ENCODE results near the gene CAPN7.
"Not testable (repeated sequence)": the region's sequence is repeated elsewhere in the genome, so short reads cannot be mapped to it uniquely, and the experiment has no call there.

Gene CAPN7

DNA sequence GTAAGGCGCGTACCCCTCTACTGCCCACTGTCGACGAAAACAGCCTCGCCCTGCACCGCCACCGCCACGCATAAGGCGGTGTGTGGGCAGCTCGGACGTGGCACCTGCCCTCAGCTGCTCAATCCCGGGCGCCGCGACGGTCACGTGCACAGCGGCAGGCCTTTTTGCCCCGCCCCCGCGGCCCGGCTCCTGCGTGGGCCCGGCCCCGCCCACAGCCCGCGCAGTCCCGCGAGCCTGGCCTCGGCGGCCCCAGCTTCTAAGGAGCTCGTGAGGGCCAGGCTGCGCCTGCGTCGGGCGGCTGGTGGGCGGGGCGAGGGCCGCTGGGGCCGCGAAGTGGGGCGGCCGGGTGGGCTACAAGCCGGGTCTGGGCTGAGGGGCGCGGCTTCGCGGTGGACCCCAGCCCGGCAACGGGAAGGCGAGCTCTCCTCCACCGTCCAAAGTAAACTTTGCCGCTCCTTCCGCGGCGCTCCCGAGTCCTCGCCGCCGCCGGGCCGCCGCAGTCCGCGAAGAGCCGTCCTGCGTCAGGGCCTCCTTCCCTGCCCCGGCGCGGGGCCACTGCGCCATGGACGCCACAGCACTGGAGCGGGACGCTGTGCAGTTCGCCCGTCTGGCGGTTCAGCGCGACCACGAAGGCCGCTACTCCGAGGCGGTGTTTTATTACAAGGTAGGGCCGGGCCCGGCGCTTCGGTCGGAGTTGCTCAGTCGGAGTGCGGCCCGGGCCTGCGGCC, at the start of gene CAPN7:
Gene CAPN7 (plus strand): TSS at position 313 of the 728 bp plus-strand sequence. CDS start 250 bp downstream, at position 563.
- peak; percentile 87 to 88 for DNase-seq (ENCODE audit: low read depth in 2 of 2)

DNA sequence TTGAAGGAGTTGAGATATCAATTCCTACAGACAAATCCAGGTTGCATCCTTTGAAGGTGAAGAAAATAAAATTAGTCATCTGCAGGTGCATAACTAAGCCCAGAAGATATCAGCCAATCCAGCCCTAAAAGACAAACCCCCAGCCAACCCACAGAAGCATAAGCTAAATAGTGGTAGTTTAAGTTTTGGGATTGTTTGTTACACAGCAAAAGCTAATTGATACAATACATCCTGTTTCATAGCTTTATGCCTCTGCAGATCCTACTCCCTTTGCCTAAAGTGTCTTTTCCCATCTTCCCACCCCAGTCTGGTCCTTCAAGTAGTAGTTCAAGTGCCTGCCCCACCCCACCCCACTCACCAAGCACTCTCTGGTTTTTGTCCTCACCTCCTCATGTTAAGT, 48.6 kb upstream of the CAPN7 start:
- DNase-seq (ENCODE audit: low read depth in 2 of 2) = no peak

DNA sequence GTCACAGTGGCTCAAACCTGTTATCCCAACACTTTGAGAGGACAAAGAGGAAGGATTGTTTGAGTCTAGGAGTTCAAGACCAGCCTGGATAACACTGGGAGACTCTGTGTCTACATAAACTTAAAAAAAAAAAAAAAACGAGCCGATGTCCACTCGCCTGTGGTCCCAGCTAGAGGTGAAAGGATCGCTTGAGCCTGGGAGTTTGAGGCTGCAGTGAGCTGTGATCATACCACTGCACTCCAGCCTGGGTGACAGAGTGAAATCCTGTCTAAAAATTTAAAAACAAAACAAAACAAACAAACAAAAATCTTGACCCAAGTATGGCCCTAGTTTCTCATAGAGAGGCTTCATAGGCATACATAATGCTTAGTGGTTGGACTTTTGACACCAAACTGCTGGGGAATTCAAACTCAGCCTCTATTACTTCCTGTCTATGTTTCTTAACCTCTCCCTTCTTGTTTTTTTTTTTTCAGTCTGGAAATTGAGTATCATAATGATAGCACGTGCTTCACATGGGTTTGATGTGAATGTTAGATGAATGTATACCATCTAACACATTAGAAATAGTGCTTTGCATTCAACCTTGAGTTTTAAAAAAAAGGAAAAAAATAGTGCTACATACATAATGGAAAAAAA, 46.4 kb upstream of the CAPN7 start:
- no peak for DNase-seq (ENCODE audit: low read depth in 2 of 2)

DNA sequence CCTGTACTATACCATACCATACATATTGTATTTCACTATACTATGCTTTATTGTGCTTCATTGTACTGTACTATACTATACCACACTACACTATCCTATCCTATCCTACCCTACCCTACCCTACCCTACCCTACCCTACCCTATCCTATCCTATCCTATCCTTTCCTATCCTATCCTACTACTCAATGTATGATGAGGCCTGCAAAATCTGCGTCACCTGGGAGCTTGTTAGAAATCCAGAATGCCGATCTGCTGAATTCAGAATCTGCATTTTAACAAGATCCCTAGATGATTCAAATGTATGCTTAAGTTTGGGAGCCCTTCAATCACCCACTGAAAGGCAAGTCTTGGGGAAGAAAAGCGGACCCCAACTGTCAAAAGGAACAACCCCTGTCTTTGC, 45.4 kb upstream of the CAPN7 start:
- no peak for DNase-seq (ENCODE audit: low read depth in 2 of 2)

DNA sequence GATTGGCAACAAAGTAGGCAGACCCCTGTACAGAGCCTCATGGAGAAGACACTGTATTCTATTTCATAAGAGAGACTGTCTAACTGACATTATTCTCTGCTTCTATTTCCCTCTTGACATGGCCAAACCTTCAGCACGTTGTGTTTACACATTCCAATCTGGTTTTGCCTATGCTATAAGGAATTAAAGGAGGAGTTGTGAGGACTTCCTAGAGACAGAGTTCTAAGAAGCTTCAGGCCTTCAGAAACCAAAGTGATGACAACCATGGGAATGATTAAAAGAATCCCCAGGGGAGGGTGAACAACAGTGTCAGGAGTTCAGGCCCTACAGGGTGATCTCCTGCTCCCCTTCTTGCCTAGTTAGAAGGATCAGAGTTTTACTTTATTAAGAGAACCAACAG, 44.9 kb upstream of the CAPN7 start:
- DNase-seq (ENCODE audit: low read depth in 2 of 2) = no peak

DNA sequence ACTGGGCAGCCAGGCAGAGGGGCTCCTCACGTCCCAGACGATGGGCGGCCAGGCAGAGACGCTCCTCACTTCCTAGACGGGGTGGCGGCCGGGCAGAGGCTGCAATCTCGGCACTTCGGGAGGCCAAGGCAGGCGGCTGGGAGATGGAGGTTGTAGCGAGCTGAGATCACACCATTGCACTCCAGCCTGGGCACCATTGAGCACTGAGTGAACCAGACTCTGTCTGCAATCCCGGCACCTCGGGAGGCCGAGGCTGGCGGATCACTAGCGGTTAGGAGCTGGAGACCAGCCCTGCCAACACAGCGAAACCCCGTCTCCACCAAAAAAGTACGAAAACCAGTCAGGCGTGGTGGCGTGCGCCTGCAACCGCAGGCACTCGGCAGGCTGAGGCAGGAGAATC, 42.4 kb upstream of the CAPN7 start:
- DNase-seq (ENCODE audit: low read depth in 2 of 2) = not testable (repeated sequence)

DNA sequence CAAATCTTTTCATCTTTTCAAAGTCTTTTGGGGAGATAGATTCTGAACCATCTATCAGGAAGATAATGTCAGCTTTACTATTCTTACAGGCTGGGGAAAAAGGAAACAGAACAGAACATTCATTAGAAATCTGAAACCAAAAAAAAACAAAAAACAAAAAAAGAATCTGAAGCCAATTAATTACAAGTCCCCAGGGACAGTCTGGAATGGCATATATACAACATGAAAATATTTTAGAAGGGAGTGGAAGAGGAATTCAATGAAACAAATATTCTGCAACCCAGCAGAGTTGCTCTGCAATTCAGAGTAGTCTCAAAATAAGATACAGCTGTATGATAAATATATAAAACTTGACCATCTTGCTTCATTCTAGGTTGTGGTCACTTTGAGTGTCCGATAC, 41.7 kb upstream of the CAPN7 start:
- no peak for DNase-seq (ENCODE audit: low read depth in 2 of 2)

DNA sequence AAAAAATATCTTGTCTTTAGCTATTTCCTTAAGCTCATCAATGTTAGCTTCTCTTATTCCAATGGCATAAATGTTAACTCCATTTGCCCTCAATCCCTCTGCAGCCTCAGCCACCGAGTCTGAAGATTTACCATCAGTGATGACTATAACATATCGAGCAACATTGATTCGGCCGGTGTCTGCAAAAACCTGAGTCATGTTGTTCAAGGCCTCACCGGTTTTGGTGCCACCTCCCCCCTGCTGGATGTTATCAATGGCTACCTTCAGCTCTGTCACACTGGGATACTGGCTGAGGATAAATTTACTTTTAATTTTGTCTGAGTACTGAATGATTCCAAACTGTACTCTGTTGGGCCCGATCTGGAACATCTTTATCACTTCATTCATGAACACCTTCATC, 41.0 kb upstream of the CAPN7 start:
- no peak for DNase-seq (ENCODE audit: low read depth in 2 of 2)

DNA sequence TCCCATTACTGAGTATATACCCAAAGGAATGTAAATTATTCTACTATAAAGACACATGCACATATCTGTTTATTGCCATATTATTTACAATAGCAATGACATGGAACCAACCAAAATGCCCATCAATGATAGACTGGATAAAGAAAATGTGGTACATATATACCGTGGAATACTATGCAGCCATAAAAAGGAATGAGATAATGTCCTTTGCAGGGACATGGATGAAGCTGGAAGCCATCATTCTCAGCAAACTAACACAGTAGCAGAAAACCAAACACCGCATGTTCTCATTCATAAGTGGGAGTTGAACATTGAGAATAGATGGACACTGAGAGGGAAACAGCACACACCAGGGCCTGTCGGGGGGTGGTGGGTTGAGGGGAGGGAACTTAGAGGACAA, 39.7 kb upstream of the CAPN7 start:
- not testable (repeated sequence) for DNase-seq (ENCODE audit: low read depth in 2 of 2)

DNA sequence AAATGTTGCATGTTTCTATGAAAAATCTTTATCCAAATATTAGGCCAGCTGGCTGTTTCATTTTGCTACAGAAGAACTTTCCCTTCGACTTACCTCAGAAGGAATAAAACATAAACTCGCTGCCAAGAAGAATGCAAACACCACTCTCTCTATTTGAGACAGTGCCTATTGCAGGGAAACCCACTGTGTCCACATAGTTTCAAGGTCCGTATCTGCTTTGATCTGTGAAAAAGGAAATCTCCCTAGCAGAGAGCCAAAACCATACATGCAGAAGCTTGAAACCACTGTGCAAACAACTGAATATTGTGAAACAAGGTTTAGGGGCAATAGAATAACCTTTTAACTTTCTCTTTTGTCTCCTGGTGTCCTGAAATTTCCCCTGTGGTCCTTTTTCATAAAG, 35.0 kb upstream of the CAPN7 start:
- no peak for DNase-seq (ENCODE audit: low read depth in 2 of 2)

DNA sequence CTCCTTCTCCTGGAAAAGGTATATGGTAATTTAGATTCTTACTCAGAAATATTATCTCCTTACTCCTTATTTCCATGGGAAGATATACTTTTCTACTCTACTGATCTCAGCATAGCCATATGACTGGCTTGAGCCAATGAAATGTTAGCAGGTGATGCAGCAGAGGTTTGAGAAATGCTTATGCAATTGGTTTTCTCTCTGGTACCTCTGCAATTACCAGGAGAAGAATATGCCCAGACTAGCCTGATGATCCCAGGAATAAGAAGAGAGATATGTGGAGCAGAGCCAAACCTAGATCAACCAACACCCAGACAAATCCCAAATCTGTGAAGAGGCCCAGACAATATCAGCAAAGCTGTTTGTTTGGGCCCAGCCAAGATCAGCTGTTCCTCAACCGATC, 33.2 kb upstream of the CAPN7 start:
- no peak for DNase-seq (ENCODE audit: low read depth in 2 of 2)

DNA sequence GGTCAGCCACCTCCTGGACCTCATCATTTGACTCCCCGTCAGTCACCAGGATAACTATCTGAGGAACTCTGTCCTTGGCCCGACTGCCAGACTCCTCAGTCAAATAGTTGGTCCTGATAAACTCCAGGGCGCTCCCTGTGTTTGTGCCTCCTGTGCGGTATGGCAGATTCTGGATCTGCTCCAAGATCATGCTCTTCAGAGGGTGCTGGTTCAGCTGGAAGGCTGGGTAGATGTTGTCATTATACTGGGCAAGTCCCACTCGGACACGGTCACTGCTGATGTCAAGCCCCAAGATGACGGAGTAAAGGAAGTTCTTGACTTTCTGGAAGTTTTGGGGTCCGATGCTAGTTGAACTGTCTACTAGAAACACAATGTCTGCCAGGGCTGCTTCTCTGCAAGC, 31.1 kb upstream of the CAPN7 start:
- no peak for DNase-seq (ENCODE audit: low read depth in 2 of 2)

DNA sequence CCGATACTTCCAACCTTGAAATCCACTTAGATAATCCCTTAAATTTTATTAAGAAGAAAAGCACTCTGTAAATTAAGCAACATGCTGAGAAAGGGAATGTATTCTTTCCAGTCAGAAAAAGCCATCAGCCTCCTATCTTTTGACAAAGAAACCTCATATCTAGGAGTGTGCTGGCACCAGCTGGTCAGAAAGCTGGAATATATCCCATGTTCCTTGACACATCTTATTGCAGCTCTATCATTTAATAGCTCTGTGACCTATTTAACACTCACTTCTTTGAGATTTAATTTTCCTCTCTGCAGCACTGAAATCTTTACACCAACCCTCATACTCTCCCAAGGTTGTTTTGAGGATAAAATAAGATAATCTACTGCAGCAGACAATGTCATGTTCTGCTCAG, 30.4 kb upstream of the CAPN7 start:
- DNase-seq (ENCODE audit: low read depth in 2 of 2) = no peak

DNA sequence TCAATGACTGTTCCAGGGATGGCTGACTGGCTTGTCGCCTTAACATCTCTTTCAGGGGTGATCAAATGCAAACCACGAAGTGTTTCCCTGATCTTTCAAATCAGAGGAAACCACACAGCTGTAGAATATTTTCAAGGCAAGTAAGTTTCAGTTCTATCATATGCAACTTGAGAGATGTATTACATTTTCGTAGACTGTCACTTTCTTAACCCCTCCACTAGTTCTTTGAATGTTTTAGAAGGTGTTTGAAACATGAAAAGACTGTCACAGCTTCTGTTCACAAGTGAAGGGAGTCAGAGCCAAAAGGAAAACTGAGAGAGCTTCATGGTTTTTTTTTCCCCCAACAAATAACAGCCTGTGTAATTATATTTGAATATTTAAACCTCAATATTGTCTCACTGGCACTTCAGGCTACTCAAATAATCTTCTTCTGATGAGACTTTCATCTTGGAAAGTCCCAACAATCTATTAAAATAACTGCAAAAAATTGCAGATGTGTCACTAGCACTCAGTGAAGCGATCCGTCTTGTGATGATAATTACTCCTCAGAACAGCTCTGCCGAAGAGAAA, 25.9 kb upstream of the CAPN7 start:
- DNase-seq (ENCODE audit: low read depth in 2 of 2) = no peak

DNA sequence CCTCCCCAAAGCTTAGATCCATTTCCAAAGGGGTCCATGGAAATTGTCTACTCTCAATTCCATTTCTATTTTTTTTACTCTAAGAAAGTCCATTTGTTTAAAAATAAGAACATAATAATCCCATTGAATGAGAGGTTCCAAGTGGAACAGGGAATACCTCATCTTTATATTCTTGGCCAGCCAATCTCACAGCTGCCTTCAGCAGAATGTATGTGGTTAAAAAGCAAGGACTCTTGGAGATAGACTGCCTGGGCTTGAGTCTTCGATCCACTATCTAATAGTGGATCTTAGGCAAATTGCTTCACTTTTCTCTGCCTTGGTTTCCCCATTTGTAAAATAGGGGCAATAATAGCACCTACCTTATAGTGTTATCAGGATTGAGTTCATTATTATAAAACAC, 24.5 kb upstream of the CAPN7 start:
- DNase-seq (ENCODE audit: low read depth in 2 of 2) = no peak

DNA sequence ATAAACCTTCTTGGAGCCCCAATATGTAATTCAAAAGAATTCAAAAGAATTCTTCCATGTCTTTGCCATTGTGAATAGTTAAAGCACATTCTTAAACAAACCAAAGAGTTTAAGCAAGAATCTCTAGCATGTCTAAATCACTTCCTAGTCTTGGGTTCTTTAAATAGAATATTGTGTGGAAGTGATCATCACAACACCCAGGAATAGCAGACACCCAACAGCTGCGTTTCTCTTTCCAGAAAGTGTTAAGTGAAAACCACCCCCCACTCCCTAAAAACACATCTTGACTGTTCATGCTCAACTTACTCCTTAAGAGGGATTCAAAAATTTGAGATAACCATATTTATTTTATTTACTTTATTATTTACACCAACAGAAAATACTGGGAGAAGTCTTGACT, 24.1 kb upstream of the CAPN7 start:
- DNase-seq (ENCODE audit: low read depth in 2 of 2) = no peak

DNA sequence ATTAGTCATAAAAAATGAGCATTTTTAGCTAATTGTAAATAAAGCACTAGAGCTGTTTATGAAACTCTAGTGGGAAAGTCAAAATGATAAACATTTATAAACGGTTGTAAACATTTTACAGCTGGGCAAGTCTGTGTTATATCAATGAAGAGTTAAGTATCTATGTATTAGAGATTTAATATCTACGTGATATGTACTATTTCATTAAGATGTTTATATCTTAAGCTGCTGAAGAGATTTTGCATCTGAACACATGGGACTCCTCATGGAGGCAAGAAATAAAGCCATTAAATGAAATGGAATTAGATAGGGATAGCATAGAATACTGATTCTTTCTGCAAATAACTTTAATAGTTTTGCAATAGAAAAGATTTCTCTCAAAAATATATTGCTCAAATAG, 23.0 kb upstream of the CAPN7 start:
- DNase-seq (ENCODE audit: low read depth in 2 of 2) = no peak

DNA sequence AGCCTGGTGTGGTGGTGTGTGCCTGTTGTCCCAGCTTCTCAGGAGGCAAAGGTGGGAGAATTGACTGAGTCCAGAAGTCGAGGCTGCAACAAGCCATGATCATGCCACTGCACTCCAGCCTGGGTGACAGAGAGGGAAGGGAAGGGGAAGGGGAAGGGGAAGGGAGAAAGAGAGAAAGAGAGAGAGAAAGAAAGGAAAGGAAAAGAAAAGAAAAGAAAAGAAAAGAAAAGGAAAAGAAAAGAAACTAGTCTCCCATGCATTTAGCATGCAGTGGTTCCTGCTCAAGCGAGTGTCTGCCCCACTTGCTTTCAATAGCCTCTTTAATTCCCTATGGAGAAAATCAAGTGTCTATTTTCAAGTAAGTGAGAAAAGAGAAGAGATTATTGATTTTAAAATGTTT, 20.6 kb upstream of the CAPN7 start:
- no peak for DNase-seq (ENCODE audit: low read depth in 2 of 2)

DNA sequence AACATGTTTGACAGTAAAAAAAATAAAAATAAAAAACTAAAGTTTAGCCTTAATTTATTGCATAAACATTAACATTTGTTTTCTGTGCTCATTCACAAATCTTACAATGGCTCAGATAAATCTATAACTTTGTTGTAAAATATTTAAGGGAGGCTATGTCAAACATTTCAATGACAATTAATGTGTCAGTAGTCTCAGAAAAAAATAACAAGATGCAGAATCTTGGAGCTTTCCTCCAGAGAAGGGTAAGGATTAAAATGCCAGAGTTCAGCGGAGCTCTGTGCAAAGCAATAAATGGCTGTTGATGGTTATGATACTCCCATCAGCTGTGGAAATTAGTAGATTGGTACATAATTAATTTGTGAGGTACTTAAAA, 20.0 kb upstream of the CAPN7 start:
- no peak for DNase-seq (ENCODE audit: low read depth in 2 of 2)

DNA sequence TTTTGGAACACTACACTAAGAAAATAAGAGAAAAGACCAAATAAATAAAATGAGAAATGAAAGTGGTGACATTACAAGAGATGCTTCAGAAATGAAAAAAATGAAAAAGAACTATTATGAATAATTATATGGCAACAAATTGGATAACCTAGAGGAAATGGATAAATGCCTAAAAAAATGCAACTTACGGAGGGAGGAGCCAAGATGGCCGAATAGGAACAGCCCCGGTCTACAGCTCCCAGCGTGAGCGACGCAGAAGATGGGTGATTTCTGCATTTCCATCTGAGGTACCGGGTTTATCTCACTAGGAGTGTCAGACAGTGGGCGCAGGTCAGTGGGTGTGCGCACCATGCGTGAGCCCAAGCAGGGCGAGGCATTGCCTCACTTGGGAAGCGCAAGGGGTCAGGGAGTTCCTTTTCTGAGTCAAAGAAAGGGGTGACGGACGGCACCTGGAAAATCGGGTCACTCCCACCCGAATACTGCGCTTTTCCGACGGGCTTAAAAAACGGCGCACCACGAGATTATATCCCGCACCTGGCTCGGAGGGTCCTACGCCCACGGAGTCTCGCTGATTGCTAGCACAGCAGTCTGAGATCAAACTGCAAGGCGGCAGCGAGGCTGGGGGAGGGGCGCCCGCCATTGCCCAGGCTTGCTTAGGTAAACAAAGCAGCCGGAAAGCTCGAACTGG, 19.4 kb upstream of the CAPN7 start:
- DNase-seq (ENCODE audit: low read depth in 2 of 2) = not testable (repeated sequence)

DNA sequence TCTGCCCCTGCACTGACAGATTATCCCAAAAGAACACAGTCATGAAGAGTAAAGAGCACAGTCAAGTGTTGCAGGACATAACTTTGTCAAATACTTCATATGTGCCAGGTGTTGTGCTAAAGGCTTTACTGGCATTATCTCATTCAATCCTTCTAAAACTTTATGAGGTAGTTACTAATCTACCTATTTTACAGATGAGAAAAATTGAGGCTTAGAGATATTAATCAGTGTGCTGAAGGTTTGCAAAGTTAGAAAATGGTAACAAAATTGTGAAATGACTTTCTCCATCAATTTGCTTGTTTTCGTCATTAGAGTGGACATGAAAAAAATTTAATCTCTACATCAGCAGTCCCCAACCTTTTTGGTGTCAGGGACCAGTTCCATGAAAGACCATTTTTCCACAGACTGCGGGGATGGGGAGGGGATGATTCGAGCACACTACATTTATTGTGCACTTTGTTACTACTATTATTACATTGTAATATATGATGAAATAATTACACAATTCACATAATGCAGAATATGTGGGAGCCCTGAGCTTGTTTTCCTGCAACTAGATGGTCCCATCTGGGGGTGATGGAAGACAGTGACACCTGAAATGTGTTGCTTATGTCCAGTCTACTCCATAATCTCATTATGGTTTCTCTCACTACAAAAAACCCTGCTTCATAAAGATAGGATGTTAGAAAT, 8.6 kb upstream of the CAPN7 start:
- DNase-seq (ENCODE audit: low read depth in 2 of 2) = no peak

DNA sequence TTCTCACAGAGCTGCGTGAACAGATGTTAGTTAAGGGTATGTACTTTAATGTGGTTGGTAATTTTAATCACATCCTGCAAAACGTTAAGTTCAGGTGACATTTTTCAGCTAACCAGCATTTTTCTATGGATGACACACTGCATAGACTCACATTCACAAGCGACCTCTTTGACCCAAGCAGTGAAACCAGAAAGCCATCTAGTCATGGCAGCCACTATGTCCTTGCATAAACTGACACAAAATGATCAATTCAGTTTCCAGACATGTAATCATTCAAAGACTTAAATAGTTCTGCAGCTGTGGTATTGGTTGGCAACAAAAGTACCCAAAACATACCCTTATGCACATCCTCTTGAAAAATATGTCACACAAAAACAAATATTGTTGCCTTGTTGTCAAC, 7.4 kb upstream of the CAPN7 start:
- DNase-seq (ENCODE audit: low read depth in 2 of 2) = no peak
